ENCODE results near the gene SSTR3. TPM values are rescaled to one million over a fixed set of nuclear protein-coding genes. Genes with fewer than 3 reads are reported as not detected.
"Not testable (repeated sequence)": the region's sequence is repeated elsewhere in the genome, so short reads cannot be mapped to it uniquely, and the experiment has no call there.

SSTR3 gene
- total RNA-seq, 1 experiment from 2014 or later: not detected

DNA sequence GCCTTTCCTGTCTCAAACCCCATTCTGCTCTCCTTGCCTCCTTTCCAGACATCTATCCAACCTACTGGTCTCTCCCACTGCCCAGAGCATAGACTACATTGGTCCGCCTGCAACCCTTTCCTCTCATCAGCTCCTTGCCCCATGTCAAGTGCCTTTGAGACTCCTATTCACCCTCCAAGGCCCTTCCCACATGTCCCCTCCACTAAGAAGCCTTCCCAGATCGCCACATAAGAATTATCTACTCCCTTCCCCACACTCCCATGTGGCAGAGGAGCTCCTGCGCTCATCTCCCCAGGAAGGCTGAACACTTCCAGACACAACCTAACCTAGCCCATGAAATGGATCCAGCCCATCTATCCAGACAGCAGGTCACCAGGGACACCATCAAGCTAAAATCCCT lies 34.5 kb downstream of the SSTR3 start:
- H3K9me3 ChIP-seq (replicated peaks): no peaks in the 10 kb centered on the region
- DNase-seq (ENCODE audit: low read depth in 1 of 2, low spot score in 2 of 2): no peak
- 0 out of 2 replicates have a peak, but pooled peaks cover 4% of the 10 kb centered on the region for H3K4me1 ChIP-seq (replicated peaks)
- H3K27me3 ChIP-seq (replicated peaks): peaks cover 4% of the 10 kb centered on the region; the same call in 1 of the 2 replicates
- H3K4me3 ChIP-seq: no peak overlapping the region
- no peaks in the 10 kb centered on the region for H3K36me3 ChIP-seq
- H3K27ac ChIP-seq: no peak overlapping the region

DNA sequence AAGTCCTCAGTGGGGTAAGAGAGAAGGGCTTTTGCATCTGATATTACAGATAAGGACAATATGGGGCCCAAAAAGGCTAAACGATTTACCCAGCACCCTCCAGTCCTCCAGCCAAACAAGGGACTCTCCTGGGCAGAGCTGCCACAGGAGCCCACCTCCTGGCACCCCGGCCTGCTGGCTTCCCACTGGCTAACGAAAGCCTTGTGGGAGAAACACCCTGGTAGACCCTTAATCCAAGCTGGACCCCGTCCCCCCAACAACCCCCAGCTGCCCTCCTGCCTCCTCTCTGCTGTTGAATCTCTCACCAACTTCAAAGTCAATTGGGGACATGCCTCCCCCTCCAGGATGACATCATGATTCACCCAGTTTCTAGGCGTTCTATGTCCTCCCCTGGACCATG lies 35.1 kb downstream of the SSTR3 start:
- H3K4me3 ChIP-seq: no peak overlapping the region

DNA sequence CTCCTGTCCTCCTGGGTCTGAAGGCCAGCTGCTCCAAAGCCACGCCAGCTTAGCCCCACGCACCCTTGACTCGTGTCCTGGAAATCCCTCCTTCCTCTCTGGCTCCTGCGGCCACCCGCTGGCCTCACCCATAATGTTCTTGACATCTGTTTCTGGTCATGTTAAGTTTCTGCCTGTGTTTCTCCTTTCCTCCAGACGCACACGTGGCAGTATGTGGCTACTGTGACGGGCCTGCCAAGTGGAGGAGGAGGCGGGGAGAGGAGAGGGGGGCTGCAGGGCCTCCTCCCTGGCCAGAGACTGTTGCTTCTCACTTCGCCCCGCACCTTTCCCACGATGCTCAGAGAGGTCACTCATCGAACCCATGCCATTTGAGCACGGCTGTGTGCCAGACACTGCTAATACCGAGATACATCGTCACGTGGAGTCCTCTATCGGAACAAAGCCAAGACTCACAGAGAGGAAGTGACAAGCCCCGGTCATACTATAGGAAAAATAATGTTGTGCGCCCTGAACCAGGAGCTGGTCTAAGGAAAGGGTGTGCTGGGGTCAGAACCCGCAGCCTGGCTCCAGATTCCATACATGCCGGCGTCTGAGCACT lies 35.7 kb downstream of the SSTR3 start:
- no peaks in the 10 kb centered on the region for H3K36me3 ChIP-seq
- H3K27ac ChIP-seq: no peak overlapping the region
- no peak overlapping the region for H3K4me3 ChIP-seq
- no peaks in the 10 kb centered on the region for H3K9me3 ChIP-seq (replicated peaks)
- peaks cover 4% of the 10 kb centered on the region; the same call in 1 of the 2 replicates for H3K27me3 ChIP-seq (replicated peaks)
- no peak for DNase-seq (ENCODE audit: low read depth in 1 of 2, low spot score in 2 of 2)
- H3K4me1 ChIP-seq (replicated peaks): 0 out of 2 replicates have a peak, but pooled peaks cover 4% of the 10 kb centered on the region

More for the DNA sequence above, 35.1 kb downstream of the SSTR3 start:
- no peak for DNase-seq (ENCODE audit: low read depth in 1 of 2, low spot score in 2 of 2)
- Histone ChIP-seq H3K27me3 (replicated peaks) (peaks cover 4% of the 10 kb centered on the region; the same call in 1 of the 2 replicates), H3K27ac (no peak overlapping the region), H3K4me1 (replicated peaks) (0 out of 2 replicates have a peak, but pooled peaks cover 4% of the 10 kb centered on the region), H3K36me3 (no peaks in the 10 kb centered on the region), H3K9me3 (replicated peaks) (no peaks in the 10 kb centered on the region)

DNA sequence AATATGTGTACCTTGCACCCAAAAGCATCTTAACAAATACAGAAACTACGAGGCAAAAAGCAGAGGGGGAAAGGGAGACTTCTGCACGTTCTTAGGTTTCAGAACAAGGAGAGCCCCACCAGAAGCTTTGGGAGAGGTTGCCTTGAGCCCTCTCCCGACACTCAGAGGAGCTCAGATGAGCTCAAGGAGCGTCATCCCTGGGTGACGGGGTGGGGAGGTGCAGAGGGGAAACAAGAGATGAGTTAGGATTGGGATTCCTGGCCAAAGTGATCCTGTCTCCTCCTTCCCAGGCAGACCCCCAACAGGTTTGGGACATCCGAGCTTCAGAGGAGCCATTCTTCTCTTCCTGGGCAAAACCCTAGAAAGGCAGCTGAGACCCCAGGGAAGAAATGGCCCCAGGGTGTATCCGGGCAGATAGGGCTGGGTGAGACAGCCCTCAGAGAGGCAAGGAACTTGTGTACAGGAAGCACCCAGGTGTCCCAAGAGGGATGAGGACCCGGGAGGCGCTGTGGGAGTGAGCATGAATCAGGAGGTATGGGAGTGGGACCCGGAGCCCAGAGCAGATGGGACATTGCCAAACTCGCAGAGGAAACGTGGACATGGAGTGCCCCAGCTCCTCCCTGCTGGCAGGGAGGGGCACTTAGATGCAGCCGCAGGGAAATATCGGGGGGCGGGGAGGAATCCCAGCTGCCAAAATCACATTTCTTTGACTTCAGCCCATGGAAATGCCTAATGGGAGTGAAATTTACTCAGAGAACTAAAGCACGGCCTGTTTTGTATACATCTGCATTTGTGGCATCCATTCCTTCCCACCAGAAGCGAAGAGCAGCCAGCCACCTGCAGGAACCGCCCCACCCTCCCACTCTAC lies 36.6 kb downstream of the SSTR3 start:
- Histone ChIP-seq H3K9me3 (replicated peaks) (no peaks in the 10 kb centered on the region), H3K27me3 (replicated peaks) (peaks cover 9% of the 10 kb centered on the region), H3K36me3 (no peaks in the 10 kb centered on the region), H3K4me3 (no peak overlapping the region), H3K4me1 (replicated peaks) (0 out of 2 replicates have a peak, but pooled peaks cover 4% of the 10 kb centered on the region), H3K27ac (no peak overlapping the region)
- DNase-seq (ENCODE audit: low read depth in 1 of 2, low spot score in 2 of 2): no peak

DNA sequence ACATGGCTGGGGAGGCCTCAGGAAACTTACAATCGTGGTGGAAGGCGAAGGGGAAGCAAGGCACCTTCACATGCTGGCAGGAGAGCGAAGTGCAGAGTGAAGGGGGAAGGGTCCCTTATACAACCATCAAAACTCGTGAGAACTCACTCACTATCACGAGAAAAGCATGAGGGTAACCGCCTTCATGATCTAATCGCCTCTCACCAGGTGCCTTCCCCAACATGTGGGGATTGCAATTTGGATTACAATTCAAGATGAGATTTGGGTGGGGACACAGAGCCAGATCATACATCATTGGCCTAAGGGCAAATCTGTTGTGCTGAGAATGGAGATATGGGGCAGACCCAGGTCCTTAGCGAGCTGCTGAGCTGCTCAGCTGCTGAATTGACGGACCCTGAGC lies 37.3 kb downstream of the SSTR3 start:
- peaks cover 9% of the 10 kb centered on the region for H3K27me3 ChIP-seq (replicated peaks)
- no peak overlapping the region for H3K27ac ChIP-seq
- 0 out of 2 replicates have a peak, but pooled peaks cover 4% of the 10 kb centered on the region for H3K4me1 ChIP-seq (replicated peaks)
- H3K9me3 ChIP-seq (replicated peaks): no peaks in the 10 kb centered on the region
- H3K36me3 ChIP-seq: no peaks in the 10 kb centered on the region
- no peak for DNase-seq (ENCODE audit: low read depth in 1 of 2, low spot score in 2 of 2)
- no peak overlapping the region for H3K4me3 ChIP-seq

DNA sequence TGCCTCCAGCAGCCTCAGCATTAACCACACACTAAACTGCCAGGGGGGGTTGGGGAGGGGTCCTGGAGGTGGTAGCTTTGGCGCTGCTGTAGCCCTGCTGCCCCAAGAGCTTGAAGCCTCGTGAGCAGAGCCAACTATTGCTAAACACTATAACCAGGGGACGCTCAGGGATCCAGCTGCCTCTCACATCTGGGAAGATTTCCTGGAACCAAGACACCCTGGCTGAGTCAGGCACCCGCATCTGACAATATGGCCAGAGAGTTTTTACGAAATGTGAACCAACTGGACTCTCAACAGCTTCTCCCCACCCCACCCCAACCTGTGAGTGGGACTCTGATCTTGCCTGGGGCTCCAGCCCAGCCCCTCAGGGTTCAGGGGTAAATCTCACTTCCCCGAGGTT lies 38.6 kb downstream of the SSTR3 start:
- Histone ChIP-seq H3K9me3 (replicated peaks) (no peaks in the 10 kb centered on the region), H3K27ac (no peak overlapping the region), H3K27me3 (replicated peaks) (peaks cover 9% of the 10 kb centered on the region), H3K4me1 (replicated peaks) (0 out of 2 replicates have a peak, but pooled peaks cover 4% of the 10 kb centered on the region), H3K36me3 (no peaks in the 10 kb centered on the region), H3K4me3 (no peak overlapping the region)
- DNase-seq (ENCODE audit: low read depth in 1 of 2, low spot score in 2 of 2): no peak

DNA sequence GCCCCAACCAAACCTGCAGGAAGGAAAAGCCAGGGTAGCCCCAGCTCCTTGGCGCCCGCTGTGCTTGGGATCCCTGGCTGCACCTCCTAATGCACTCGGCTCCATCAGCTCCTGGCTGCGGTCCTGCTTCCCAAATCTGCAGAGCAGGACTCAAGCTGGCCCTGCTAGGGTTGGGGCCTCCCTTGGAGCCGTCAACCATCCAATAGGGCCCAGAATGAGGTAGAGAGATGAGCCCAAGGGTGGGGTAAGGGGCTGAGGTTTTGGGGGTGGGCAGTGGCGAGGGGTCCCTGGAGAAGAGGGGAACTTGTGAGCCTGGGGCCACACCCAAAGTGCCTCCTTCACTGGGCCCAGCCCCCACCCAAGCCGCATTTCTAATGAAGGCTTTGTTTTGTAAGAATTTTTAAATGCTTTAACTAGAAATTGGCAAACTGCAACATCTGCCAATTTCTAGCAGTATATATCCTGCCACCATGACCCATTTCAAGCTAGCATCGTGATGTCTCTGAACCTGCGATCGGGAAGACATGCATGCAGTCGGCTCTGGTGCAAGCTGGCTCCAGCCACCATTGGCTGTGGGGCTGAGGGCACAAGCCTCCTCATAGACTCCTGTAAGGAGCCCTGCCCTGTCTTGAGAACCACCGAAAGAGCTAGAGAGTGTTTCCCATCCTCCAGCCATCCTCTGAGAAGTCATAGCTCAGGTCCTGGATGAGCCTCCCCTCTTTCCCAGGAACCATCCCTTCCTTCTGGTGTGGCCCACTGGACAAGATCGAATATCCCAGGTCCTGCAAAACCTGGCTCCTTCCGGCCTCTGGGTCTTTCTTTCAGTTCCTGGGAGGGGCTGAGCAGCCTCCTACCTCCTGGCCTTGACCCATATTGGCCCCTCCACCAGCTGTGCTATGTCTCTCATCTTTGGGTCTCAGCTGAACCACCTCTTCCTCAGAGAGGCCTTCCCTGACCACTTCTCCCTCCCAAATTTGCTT lies 39.7 kb downstream of the SSTR3 start:
- H3K9me3 ChIP-seq (replicated peaks): no peaks in the 10 kb centered on the region

DNA sequence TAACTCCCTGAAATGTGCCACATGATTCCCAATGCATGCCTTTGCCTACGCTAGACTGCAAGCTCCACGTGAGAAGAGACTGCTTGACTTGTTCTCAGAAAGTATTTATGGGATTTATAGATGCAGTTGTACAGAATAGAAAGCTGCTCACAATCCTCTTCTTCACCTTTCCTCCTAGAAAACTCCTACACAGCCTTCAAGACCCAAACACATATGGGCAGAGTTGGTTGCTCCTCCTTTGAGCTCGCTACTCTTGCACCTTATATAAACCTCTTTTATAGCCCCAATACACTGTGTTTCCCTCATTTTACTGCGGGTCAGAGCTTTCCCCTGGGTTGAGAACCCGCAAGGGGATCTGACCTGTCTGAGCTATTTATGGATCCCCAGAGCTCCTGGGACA lies 40.6 kb downstream of the SSTR3 start:
- H3K4me3 ChIP-seq: no peak overlapping the region

More for the DNA sequence above, 39.7 kb downstream of the SSTR3 start:
- H3K36me3 ChIP-seq: no peaks in the 10 kb centered on the region
- H3K27ac ChIP-seq: no peak overlapping the region
- H3K4me1 ChIP-seq (replicated peaks): 0 out of 2 replicates have a peak, but pooled peaks cover 4% of the 10 kb centered on the region
- no peak overlapping the region for H3K4me3 ChIP-seq
- DNase-seq (ENCODE audit: low read depth in 1 of 2, low spot score in 2 of 2): no peak
- peaks cover 13% of the 10 kb centered on the region for H3K27me3 ChIP-seq (replicated peaks)

DNA sequence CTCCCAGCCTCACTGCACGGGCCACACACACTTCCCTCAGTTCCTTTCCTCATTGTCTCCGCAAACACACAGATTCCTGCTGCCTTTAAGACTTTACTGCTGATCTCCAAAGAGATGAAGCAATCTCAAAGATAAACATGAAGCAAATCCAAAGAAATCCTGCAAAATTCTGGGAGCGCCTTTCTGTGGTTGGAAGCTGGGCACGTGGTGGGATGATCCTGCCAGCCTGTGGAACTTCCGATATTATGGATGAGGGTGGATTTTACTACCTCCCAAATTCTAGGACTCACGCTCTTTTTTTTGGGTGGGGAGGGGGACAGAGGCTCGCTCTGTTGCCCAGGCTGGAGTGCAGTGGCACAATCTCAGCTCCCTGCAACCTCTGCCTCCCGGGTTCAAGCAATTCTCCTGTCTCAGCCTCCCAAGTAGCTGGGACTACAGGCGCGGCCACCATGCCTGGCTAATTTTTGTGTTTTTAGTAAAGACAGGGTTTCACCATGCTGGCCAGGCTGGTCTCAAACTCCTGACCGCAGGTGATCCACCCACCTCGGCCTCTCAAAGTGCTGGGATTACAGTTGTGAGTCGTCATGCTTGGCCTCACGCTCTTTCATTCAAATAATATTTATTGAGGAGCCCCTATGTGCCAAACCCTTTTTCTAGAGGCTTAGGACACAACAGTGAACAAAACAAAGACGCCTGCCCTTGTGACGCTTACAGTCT lies 41.4 kb downstream of the SSTR3 start:
- H3K4me3 ChIP-seq; H3K9me3 ChIP-seq (replicated peaks); DNase-seq (ENCODE audit: low read depth in 1 of 2, low spot score in 2 of 2); H3K27ac ChIP-seq; H3K36me3 ChIP-seq; H3K4me1 ChIP-seq (replicated peaks): not testable (repeated sequence)
- H3K27me3 ChIP-seq (replicated peaks): peaks cover 13% of the 10 kb centered on the region

More for the DNA sequence above, 40.6 kb downstream of the SSTR3 start:
- Histone ChIP-seq H3K27me3 (replicated peaks) (peaks cover 13% of the 10 kb centered on the region), H3K4me1 (replicated peaks) (peaks cover 4% of the 10 kb centered on the region), H3K36me3 (no peaks in the 10 kb centered on the region), H3K9me3 (replicated peaks) (0 out of 2 replicates have a peak, but pooled peaks cover 1% of the 10 kb centered on the region), H3K27ac (no peak overlapping the region)
- no peak for DNase-seq (ENCODE audit: low read depth in 1 of 2, low spot score in 2 of 2)

DNA sequence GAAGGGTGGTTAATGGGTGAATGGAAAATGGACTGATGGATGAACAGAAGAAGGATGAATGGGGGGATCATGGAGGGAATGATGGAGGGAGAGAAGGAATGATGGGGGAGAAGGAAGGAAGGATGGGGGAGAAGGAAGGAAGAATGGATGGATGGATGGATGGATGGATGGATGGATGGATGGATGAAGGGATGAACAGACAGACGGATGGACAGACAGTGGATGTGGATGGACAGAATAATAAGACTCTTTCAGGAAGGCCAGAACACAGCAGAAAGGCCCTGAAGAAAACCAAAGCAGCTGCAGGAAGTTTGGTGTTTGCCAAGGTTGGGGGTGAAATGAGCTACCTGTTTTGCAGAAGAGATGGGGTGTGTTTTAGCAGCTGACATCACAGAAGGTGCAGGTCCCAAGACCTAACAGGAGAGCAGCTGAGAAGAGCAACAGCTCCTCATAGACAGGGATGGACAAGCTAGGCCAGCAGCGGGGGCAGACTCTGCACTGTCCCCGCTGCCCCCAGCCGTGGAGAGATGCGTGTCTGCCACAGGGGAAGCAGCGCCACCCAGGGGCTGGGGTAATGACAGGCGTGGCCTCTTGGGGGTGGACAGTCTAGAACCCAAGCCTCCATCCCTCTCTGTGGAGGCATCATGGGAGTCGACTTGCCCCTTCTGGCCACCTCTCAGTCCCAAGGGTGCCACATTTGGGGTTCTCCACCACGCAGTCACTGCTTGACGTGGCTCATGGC lies 42.2 kb downstream of the SSTR3 start:
- Histone ChIP-seq H3K36me3 (no peaks in the 10 kb centered on the region), H3K4me3 (no peak overlapping the region), H3K27me3 (replicated peaks) (peaks cover 13% of the 10 kb centered on the region), H3K4me1 (replicated peaks) (peaks cover 4% of the 10 kb centered on the region), H3K9me3 (replicated peaks) (0 out of 2 replicates have a peak, but pooled peaks cover 2% of the 10 kb centered on the region), H3K27ac (no peak overlapping the region)
- DNase-seq (ENCODE audit: low read depth in 1 of 2, low spot score in 2 of 2): no peak

DNA sequence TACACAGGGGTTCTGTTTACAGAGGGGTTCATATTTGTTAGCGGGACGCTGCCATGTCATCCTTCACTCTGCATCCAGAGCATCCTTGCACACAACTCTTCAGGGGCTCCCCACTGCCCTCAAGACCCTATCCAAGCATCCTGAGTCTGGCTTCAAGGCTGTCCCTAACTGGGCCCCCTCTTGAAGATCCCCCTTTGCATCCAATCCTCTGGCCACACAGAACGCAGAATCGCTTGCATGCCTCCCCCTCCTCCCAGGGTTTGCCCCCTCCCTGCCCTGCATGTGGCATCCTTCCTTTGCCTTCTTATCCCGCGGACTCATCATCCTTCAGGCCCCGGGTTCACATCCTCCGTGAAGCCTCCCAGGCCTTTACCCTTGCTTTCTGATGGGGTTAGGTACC lies 42.9 kb downstream of the SSTR3 start:
- peaks cover 13% of the 10 kb centered on the region for H3K27me3 ChIP-seq (replicated peaks)
- 0 out of 2 replicates have a peak, but pooled peaks cover 2% of the 10 kb centered on the region for H3K9me3 ChIP-seq (replicated peaks)
- no peak for DNase-seq (ENCODE audit: low read depth in 1 of 2, low spot score in 2 of 2)
- no peak overlapping the region for H3K27ac ChIP-seq
- H3K36me3 ChIP-seq: no peaks in the 10 kb centered on the region
- H3K4me3 ChIP-seq: no peak overlapping the region
- peaks cover 4% of the 10 kb centered on the region for H3K4me1 ChIP-seq (replicated peaks)

DNA sequence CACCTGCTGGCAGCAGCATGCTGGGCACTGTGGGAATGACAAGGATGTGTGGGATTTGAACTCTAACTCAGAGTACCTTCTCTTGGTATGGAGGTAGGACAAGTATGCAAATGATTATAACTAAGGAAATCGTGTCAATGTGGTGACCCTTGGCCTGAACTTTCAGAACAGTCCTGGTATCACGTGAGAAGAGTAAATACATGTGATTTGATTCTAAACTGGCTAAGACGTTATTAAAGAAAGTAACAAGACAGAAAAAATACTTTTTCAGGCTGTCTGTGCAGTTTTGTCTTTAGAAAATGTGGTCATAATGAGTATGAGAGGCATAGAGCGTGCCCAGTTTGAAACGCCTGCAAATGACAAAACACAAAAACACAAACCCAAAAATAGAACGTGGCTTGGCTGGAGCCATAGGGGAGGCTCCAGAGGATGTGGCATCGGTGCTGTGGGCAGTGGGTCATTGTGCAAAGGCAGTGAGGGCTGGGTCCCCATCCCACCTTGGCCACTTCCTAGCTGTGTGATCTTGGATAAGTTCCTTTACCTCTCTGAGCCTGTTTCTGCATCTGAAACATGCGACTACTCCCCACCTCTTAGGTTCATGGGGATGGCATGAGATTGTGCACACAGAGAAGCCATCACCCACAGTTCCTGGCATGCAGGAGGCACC lies 44.2 kb downstream of the SSTR3 start:
- Histone ChIP-seq H3K36me3 (no peaks in the 10 kb centered on the region), H3K27ac (no peak overlapping the region), H3K27me3 (replicated peaks) (peaks cover 9% of the 10 kb centered on the region), H3K9me3 (replicated peaks) (0 out of 2 replicates have a peak, but pooled peaks cover 2% of the 10 kb centered on the region), H3K4me1 (replicated peaks) (peaks cover 4% of the 10 kb centered on the region), H3K4me3 (no peak overlapping the region)
- no peak for DNase-seq (ENCODE audit: low read depth in 1 of 2, low spot score in 2 of 2)
